Stimulated activated CD4-positive, alpha-beta T cell treated with anti-CD3 and anti-CD28 coated beads, Interleukin-2, amount 100 ng/mL, for 48 hours (primary cell): ENCODE data around the gene IFIT1B.
"Not testable (repeated sequence)": the region's sequence is repeated elsewhere in the genome, so short reads cannot be mapped to it uniquely, and the experiment has no call there.

Experiments used
- DNase-seq, 2 donors: peaks; one replicate each; pipeline ENCODE4 v3.0.0-alpha.2; 2020

The IFIT1B gene

GRCh38 chr10:89348975-89349374 lies 28.9 kb upstream of the IFIT1B start:
- no peak for DNase-seq

GRCh38 chr10:89350631-89351315 lies 27.1 kb upstream of the IFIT1B start:
- DNase-seq: not testable (repeated sequence)

- DNase-seq: no peak
Observed at GRCh38 chr10:89351412-89351779, 26.5 kb upstream of the IFIT1B start.

GRCh38 chr10:89351780-89352597 lies 25.9 kb upstream of the IFIT1B start:
- DNase-seq: no peak

- DNase-seq: no peak
Observed at GRCh38 chr10:89352802-89353201, 25.1 kb upstream of the IFIT1B start.

- no peak for DNase-seq
Observed at GRCh38 chr10:89355394-89355931, 22.4 kb upstream of the IFIT1B start.

- no peak for DNase-seq
Observed at GRCh38 chr10:89357096-89357495, 20.8 kb upstream of the IFIT1B start.

- DNase-seq: no peak
Observed at GRCh38 chr10:89357975-89358374, 19.9 kb upstream of the IFIT1B start.

GRCh38 chr10:89360157-89360556 lies 17.7 kb upstream of the IFIT1B start:
- no peak for DNase-seq

- no peak for DNase-seq
Observed at GRCh38 chr10:89362929-89363328, 14.9 kb upstream of the IFIT1B start.

- DNase-seq: no peak
Observed at GRCh38 chr10:89363729-89364442, 14.0 kb upstream of the IFIT1B start.

- DNase-seq: no peak
Observed at GRCh38 chr10:89364531-89364930, 13.3 kb upstream of the IFIT1B start.

- DNase-seq: no peak
Observed at GRCh38 chr10:89367529-89367928, 10.3 kb upstream of the IFIT1B start.

- no peak for DNase-seq
Observed at GRCh38 chr10:89368129-89368528, 9.7 kb upstream of the IFIT1B start.

- DNase-seq: no peak
Observed at GRCh38 chr10:89369156-89370105, 8.4 kb upstream of the IFIT1B start.

- no peak for DNase-seq
Observed at GRCh38 chr10:89371079-89371478, 6.8 kb upstream of the IFIT1B start.

- DNase-seq: no peak
Observed at GRCh38 chr10:89371987-89372386, 5.9 kb upstream of the IFIT1B start.

GRCh38 chr10:89373916-89374711 lies 3.7 kb upstream of the IFIT1B start:
- DNase-seq: no peak

GRCh38 chr10:89374713-89375141 lies 3.1 kb upstream of the IFIT1B start:
- no peak for DNase-seq

GRCh38 chr10:89379103-89379502 lies 1.2 kb downstream of the IFIT1B start:
- DNase-seq: no peak

- no peak for DNase-seq
Observed at GRCh38 chr10:89382757-89383156, 4.9 kb downstream of the IFIT1B start.
